PC-9 (cell line): ENCODE results near the gene SEC24C.

Experiments
- EZH2 ChIP-seq: fragments of 200-600 bp; sonication (generic); IDR thresholded peaks from 2 replicates; pipeline ENCODE4 v1.8.0; 2017; ENCODE audit warnings: antibody characterized with exemption, low read depth
- TF ChIP-seq, protein P1 (sequence below): fragments of 200-600 bp; sonication (generic); conservative IDR thresholded peaks from 2 replicates; pipeline ENCODE4 v1.6.1; 2017; ENCODE audit warnings: mixed run types, antibody characterized with exemption, mild to moderate bottlenecking, moderate library complexity

DNA sequence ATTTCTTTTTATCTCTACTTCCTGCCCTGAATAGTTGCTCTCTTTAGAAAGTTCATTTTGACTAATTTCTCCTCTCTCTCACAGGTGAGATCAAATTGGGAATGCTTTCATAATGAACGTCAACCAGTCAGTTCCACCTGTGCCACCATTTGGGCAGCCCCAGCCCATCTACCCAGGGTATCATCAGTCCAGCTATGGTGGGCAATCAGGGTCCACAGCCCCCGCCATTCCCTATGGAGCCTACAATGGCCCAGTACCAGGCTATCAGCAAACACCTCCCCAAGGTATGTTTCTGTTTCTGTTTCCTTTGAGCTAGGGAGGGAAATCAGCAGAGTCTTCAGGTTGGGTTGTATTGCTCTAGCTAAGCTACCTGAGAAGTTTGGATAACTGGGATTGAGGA lies 2.5 kb downstream of the SEC24C start:
- TF ChIP-seq EZH2: no peak
- TF ChIP-seq, protein P1, sequence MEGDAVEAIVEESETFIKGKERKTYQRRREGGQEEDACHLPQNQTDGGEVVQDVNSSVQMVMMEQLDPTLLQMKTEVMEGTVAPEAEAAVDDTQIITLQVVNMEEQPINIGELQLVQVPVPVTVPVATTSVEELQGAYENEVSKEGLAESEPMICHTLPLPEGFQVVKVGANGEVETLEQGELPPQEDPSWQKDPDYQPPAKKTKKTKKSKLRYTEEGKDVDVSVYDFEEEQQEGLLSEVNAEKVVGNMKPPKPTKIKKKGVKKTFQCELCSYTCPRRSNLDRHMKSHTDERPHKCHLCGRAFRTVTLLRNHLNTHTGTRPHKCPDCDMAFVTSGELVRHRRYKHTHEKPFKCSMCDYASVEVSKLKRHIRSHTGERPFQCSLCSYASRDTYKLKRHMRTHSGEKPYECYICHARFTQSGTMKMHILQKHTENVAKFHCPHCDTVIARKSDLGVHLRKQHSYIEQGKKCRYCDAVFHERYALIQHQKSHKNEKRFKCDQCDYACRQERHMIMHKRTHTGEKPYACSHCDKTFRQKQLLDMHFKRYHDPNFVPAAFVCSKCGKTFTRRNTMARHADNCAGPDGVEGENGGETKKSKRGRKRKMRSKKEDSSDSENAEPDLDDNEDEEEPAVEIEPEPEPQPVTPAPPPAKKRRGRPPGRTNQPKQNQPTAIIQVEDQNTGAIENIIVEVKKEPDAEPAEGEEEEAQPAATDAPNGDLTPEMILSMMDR: no peak
